GM18499 (cell line): ENCODE results near the gene MAP3K20.
"Not testable (repeated sequence)": the region's sequence is repeated elsewhere in the genome, so short reads cannot be mapped to it uniquely, and the experiment has no call there.

ENCODE experiments used
- ATAC-seq: cut with Tn5 transposase; IDR thresholded peaks from one replicate; pipeline ENCODE4 v1.9.1; 2021; ENCODE audit warnings: moderate number of reproducible peaks; ENCODE audit not compliant: insufficient read depth, unreplicated experiment

Gene MAP3K20

GRCh38 chr2:173187941-173188788 lies 112.5 kb downstream of the MAP3K20 start:
- no peak for ATAC-seq

- ATAC-seq: no peak
Observed at GRCh38 chr2:173191601-173192000, 116.0 kb downstream of the MAP3K20 start.

GRCh38 chr2:173192071-173192470 lies 116.4 kb downstream of the MAP3K20 start:
- ATAC-seq: no peak

GRCh38 chr2:173193925-173194324 lies 118.3 kb downstream of the MAP3K20 start:
- ATAC-seq: no peak

GRCh38 chr2:173195100-173195499 lies 119.5 kb downstream of the MAP3K20 start:
- no peak for ATAC-seq

- no peak for ATAC-seq
Observed at GRCh38 chr2:173196080-173196479, 120.4 kb downstream of the MAP3K20 start.

GRCh38 chr2:173196638-173197037 lies 121.0 kb downstream of the MAP3K20 start:
- no peak for ATAC-seq

- ATAC-seq: no peak
Observed at GRCh38 chr2:173198327-173198726, 122.7 kb downstream of the MAP3K20 start.

- no peak for ATAC-seq
Observed at GRCh38 chr2:173199294-173199693, 123.6 kb downstream of the MAP3K20 start.

- no peak for ATAC-seq
Observed at GRCh38 chr2:173202570-173202969, 126.9 kb downstream of the MAP3K20 start.

- no peak for ATAC-seq
Observed at GRCh38 chr2:173204316-173204715, 128.7 kb downstream of the MAP3K20 start.

- ATAC-seq: no peak
Observed at GRCh38 chr2:173205375-173205774, 129.7 kb downstream of the MAP3K20 start.

- ATAC-seq: not testable (repeated sequence)
Observed at GRCh38 chr2:173207124-173207523, 131.5 kb downstream of the MAP3K20 start.

- no peak for ATAC-seq
Observed at GRCh38 chr2:173210270-173211196, 134.9 kb downstream of the MAP3K20 start.

GRCh38 chr2:173213181-173213580 lies 137.5 kb downstream of the MAP3K20 start:
- ATAC-seq: no peak

- no peak for ATAC-seq
Observed at GRCh38 chr2:173214213-173214612, 138.6 kb downstream of the MAP3K20 start.

GRCh38 chr2:173215316-173215715 lies 139.7 kb downstream of the MAP3K20 start:
- ATAC-seq: no peak

GRCh38 chr2:173216051-173216450 lies 140.4 kb downstream of the MAP3K20 start:
- ATAC-seq: no peak

- ATAC-seq: no peak
Observed at GRCh38 chr2:173216668-173217067, 141.0 kb downstream of the MAP3K20 start.

- ATAC-seq: no peak
Observed at GRCh38 chr2:173217116-173217840, 141.6 kb downstream of the MAP3K20 start.
